ENCODE results near the gene KDM6B. TPM values are rescaled to one million over a fixed set of nuclear protein-coding genes. Genes with fewer than 3 reads are reported as not detected.
A peak's percentile ranks its signal among the peaks of the same experiment; 100 is the strongest.
"Not testable (repeated sequence)": the region's sequence is repeated elsewhere in the genome, so short reads cannot be mapped to it uniquely, and the experiment has no call there.

KDM6B gene, protein sequence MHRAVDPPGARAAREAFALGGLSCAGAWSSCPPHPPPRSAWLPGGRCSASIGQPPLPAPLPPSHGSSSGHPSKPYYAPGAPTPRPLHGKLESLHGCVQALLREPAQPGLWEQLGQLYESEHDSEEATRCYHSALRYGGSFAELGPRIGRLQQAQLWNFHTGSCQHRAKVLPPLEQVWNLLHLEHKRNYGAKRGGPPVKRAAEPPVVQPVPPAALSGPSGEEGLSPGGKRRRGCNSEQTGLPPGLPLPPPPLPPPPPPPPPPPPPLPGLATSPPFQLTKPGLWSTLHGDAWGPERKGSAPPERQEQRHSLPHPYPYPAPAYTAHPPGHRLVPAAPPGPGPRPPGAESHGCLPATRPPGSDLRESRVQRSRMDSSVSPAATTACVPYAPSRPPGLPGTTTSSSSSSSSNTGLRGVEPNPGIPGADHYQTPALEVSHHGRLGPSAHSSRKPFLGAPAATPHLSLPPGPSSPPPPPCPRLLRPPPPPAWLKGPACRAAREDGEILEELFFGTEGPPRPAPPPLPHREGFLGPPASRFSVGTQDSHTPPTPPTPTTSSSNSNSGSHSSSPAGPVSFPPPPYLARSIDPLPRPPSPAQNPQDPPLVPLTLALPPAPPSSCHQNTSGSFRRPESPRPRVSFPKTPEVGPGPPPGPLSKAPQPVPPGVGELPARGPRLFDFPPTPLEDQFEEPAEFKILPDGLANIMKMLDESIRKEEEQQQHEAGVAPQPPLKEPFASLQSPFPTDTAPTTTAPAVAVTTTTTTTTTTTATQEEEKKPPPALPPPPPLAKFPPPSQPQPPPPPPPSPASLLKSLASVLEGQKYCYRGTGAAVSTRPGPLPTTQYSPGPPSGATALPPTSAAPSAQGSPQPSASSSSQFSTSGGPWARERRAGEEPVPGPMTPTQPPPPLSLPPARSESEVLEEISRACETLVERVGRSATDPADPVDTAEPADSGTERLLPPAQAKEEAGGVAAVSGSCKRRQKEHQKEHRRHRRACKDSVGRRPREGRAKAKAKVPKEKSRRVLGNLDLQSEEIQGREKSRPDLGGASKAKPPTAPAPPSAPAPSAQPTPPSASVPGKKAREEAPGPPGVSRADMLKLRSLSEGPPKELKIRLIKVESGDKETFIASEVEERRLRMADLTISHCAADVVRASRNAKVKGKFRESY (N-terminal part only)
- polyA plus RNA-seq (ENCODE audit: insufficient read length in 10 of 10), result 10 to 100 TPM; 11.6 to 15.5 (median 13.4) TPM
- long read RNA-seq, donor 1, result 0 reads
- long read RNA-seq, donor 2, result 0 reads
- long read RNA-seq, donor 3, result 0 reads
- long read RNA-seq, donor 4, result 0 reads
- long read RNA-seq, donor 5, result 0 reads
- long read RNA-seq, donor 6, result 0 reads
- long read RNA-seq, donor 7, result 0 reads
- long read RNA-seq, donor 8, result 0 reads
- long read RNA-seq, donor 9, result 0 reads

DNA sequence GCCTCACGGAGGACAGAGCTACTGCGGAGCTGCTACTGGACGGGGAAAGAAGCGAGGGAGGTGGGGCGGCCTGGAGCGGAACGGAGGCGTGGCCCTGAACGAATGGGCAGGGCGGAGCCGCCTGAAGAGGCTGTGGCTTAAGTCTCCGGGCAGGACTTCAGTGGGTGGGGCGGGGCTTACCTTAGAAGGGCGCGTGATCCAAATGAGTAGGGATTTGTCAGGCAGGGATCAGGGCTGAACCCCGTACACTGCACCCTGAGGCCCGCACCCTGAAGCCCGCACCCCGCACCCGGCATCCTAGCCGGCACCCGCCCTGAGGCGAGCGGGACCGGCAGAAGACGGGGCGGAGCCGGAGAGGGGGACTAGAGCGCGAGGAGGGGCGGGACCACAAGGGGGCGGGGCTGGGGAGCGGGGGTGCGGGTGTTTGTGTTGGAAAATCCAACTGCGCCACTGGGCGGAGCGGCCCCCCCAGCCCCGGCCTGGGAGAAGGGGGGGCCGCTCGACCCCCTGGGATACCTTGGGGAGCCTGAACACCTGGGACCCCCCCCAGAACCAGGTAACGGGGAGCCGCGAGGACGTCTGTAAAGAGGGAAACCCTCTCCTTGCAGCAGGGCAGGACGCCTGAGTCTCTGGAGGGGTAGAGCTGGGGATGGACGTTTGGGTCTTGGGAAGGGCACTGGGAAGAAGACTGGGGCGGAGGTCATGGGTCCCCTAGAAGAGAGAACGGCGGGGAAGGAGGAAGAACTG, at the start of gene KDM6B:
KDM6B (plus strand) TSS at position 423 of the 747 bp plus-strand sequence. CDS start 11,338 bp downstream, outside the sequence.
- peak; percentile 87 to 97 (median 92) for DNase-seq

DNA sequence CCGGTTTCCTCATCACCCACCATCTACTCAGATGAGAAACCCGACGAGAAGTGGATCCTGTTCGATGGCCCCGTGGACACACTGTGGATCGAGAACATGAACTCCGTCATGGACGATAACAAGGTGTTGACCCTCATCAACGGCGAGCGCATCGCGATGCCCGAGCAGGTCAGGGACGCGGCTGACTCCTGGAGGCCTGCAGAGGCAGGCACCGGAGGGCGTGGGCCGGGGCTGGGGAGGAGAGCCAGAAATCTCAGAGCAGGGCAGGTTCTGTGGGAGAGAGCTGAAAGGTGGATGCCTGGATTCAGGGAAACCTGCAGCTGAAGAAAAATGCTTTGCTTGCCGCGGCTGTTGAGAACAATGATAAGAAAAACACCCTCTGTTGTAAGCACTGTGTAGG, 47.2 kb upstream of the KDM6B start:
- no peak for DNase-seq

DNA sequence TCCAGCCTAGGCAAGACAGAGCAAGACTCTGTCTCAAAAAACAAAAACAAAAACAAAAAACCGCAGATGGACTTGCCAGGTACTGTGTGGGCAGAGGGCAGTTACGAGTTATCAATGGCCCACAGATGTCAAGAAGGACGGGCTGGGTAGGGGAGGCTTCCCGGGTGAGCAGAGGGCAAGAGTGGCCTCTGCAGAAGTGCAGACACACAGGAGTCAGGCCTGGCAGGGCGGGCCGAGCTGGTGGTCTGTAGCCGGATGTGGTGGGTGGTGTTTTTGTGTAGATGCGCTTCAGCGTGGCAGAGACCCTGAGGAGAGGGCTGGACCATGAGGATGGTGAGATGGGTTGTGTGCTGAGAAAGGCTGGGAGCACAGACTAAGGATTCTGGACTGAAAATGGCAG, 44.9 kb upstream of the KDM6B start:
- no peak for DNase-seq

DNA sequence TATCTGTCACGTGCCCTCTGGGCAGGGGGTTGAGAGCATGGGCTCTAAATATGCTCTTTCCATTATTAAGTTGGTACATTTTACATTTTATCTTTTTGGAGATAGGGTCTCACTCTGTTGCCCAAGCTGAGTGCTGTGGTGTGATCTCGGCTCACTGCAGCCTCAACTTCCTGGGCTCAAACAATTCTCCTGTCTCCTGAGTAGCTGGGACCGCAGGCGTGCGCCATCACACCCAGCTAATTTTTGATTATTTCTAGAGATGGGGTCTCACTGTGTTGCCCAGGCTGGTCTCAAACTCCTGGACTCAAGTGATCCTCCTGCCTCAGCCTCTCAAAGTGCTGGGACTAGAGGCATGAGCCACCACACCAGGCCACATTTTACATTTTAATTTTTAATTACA, 43.9 kb upstream of the KDM6B start:
- no peak for DNase-seq

DNA sequence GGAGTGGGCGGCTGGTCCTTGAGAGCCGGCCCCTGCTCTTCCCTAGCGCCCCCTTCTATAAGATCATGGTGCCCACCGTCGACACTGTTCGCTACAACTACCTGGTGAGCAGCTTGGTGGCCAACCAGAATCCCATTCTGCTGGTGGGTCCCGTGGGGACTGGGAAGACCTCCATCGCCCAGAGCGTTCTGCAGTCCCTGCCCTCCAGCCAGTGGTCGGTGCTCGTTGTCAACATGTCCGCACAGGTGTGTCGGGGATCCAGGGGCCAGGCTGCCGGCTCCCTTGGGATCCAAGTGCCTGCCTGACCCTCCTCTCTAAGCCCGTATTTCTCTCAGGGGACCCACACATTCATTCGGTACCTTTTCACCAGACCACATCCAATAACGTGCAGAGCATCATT, 41.4 kb upstream of the KDM6B start:
- no peak for DNase-seq

DNA sequence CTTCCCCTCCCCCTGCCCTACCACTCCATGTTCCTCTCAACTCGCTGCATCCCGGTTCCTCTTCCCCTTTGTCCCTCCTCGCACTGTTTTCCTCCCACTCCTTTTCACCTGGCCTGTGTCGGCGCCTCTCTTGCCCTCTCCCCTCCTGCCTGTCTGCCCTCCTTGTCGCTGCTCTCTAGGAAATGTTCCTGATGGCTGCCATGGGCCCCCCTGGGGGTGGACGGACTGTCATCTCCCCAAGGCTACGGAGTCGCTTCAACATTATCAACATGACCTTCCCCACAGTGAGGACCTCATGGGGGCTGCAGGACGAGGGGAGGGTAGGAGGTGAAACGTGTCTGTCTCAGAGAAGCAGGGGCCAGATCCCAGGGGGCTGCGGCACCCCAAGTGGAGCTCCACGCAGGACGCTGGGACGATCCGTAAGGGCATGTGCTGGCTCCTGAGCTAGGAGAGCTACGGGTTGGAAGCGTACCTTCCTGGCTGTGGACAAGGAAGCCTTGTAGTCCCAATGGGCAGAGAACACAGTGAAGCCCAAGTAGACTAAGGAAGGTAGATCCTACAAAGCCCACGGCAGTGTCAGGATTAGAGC, 39.8 kb upstream of the KDM6B start:
- no peak for DNase-seq

DNA sequence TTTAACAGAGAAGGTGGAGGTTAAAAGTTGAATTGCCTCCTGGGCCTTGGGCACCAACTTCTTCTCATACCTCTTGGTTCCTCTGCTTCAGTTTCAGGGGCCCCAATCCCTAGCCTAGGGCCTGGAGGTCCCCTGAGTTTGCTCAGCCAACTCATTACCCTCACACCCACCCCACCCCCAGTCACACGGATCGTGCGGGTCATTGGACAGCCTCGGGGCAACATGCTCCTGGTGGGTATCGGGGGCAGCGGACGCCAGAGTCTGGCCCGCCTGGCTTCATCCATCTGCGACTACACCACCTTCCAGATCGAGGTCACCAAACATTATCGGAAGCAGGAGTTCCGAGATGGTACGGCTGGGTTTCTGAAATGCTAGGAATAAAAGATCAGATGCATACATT, 36.0 kb upstream of the KDM6B start:
- DNase-seq, result no peak

DNA sequence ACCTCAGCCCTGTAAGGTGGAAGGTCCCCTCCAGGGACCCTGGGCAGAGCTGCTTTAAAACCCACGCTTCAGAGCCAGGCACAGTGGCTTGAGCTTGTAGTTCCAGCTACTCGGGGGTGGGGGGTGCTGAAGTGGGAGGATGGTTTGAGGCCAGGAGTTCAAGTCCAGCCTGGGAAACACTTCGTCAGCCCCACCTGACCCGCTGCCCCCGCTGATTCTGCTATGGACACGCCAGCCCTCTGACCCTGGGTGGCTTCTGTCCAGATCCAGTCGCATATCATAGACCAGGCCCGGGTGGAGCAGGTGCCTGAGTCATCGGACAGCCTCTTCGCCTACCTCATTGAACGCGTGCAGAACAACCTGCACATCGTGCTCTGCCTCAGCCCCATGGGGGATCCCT, 35.2 kb upstream of the KDM6B start:
- DNase-seq, result no peak

DNA sequence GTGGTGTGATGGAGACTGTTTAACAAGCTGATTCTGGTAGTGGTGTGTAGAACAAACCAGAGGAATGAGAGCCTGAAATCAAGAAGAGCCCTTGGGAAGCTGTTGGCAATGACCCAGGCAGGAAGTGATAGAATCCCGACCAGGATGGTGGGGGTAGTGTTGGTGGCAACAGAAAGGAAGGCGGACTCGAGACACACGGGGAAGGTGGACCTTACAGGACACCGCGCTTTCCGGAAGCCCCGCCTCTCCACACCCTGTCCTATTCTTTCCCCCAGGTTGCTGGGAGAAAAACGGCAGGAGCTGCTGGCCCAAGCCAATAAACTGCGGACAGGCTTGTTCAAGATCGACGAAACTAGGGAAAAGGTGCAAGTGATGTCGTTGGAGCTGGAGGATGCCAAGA, 30.0 kb upstream of the KDM6B start:
- peak in 1 of 3 donors; percentile 36 for DNase-seq

DNA sequence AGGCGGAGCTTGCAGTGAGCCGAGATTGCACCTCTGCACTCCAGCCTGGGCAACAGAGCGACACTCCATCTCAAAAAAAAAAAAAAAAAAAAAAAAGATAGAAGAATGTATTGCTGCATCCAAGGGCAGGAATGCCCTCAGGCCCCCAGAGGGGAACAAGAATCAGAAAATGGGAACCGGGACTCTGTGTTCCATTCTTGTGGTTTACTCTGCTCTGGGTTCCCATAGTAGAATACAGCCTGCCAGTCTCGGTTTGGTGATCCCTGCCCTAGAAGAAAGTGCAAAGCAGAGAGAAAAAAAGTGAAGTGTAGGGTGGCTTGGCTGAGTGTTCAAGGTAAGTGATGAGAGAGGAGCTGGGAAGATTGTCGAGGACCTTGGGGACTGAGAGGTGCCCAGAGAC, 27.4 kb upstream of the KDM6B start:
- DNase-seq, result no peak

DNA sequence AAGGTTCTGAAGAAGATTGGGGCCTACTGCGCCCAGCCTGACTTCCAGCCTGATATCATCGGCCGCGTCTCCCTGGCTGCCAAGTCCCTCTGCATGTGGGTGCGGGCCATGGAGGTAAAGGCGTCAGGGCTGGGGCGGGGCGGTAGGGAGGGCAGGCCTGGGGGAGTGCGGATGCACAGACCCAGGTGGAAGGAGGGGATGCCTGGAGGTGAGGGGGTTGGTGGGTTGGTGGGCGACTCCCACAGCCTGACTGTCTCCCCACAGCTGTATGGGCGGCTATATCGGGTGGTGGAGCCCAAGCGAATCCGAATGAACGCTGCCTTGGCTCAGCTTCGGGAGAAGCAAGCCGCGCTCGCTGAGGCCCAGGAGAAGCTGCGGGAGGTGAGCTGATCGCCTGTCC, 26.8 kb upstream of the KDM6B start:
- no peak for DNase-seq

DNA sequence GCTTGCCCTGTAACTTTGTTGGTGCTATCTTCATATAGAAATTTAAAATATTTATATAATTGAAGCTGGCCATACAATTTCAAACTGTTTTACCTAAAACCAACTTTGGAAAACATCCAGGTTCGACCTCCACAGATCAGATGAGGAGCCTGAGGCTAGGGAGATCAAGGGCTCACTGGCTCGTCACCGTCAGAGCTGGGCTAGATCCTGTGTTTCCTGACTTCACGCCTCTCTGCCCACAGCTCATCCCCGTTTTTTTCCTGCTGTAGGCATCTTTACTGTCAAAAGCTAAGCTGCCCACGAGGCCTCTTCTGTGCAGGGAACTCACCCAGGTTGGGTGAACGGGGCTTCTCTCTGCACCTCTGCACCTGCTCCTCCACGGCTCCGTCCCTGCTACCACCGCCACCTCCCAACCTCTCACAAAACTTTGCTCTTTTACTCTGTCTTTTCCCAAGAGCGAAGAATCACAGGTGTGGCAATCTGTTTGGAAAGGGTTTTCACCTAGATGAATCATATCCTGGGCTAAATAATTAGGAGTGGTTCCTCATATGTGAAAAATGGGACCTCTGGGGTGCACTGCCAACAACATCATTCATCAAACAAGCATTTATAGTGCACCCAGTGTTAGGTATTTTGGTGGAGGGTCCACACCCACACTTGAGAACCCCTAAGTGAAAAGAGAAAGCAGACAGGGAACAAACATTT, 24.8 kb upstream of the KDM6B start:
- no peak for DNase-seq

DNA sequence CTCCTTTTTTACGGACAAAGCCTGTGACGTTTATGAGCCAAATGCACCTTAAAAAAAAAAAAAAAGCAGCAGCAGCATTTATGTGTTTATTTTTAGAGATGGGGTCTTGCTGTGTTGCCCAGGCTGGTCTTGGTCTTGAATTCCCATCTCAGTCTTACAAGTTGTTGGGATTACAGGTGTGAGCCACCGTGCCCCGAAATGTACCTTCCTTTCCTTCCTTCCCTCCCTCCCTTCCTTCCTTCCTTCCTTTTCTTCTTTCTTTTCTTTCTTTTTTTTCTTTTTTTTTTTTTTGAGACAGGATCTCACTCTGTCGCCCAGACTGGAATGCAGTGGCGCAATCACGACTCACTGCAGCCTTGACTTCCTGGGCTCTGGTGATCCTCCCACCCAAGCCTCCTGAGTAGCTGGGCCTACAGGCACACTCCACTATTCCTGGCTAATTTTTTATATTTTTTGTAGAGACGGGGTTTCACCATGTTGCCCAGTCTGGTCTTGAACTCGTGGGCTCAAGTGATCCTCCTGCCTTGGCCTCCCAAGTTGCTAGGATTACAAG, 24.1 kb upstream of the KDM6B start:
- not testable (repeated sequence) for DNase-seq

DNA sequence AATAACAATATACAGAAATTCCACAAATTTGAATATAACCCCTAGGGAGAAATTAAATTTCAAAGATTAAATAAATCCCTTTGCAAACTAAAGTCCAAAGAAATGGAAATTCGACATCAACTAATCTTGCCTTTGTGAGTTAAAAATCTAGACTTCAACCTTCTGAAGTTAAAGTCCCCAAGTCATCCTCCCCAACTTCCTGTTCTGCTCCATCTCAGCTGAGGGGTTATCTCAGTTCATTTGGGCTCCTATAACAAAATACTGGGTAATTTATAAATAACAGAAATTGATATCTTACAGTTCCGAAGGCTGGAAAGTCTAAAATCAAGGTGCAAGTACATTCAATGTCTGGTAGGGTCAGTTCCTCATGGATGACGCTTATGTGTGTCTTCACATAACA, 22.8 kb upstream of the KDM6B start:
- DNase-seq, result no peak

DNA sequence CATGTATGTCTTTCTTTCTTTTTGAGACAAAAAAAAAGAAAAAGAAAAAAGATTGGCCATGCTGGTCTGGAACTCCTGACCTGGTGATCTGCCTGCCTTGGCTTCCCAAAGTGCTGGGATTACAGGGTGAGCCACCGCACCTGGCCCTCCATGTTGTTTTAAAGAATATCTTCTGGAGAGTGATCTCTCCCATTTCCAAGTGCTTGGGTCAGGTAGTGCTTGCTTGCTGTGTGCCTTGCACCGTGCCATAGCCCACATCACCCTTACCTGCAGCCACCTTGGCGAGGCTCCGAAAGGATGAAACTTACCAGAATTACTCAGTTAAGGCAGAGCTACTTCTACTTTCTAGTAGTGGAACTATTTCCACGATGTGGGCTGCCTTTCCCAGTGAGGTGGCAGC, 19.0 kb upstream of the KDM6B start:
- DNase-seq, result no peak

DNA sequence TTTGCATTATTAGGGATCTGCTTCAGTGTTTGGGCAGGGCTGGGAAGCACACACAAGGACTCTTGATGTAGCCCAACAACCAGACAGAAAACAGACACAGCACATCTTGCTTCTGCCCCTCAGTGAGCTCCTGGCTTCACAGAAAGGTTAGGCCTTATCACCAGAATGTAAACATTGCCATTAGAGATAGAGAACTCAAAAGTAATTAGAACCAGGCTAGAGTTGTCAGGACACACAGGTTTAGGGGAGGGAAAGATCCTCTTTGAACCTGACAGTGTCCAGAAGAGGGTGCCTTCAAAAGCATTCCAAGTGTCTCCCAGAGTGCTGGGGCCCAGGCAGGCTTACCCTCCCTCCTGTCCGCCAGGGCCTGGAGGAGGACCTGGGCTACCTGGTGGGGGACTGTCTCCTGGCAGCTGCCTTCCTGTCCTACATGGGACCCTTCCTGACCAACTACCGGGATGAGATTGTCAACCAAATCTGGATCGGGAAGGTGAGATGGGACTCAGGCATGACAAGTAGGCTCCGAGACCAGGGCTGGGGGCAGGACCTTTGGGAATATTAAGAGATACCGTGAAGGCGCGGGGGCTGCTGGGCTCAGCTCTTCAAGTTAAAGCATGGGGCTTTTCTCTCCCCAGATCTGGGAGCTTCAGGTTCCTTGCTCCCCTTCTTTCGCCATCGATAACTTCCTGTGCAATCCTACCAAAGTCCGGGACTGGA, 16.9 kb upstream of the KDM6B start:
- DNase-seq, result no peak

DNA sequence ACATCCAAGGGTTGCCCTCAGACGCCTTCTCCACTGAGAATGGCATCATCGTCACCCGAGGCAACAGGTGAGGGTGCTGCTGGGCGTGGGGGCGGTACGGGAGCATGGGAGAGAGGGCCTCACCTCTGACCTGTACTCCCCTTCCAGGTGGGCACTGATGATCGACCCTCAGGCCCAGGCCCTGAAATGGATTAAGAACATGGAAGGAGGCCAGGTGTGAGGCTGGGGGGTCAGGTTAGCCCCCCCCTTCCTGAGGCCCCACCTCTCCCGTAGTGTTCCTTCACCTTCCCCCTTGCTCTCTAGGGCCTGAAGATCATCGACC, 16.4 kb upstream of the KDM6B start:
- no peak for DNase-seq

DNA sequence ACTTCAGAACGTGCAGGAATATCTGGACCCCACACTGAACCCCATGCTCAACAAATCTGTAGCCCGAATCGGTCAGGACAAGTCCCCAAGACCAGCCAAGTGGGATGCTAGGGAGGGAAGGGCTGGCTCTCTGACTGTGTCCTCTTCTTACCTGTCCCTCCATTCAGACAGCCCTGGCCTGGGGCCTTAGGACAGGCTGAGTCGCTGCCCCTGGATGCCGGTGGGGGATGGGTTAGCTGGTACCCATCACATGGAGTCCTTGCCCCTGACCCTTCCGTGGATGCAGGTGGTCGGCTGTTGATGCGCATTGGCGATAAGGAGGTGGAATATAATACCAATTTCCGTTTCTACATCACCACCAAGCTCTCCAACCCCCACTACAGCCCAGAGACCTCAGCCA, 16.0 kb upstream of the KDM6B start:
- no peak for DNase-seq
